ENCODE measurements around the gene ANKLE2. TPM values are rescaled to one million over a fixed set of nuclear protein-coding genes. Genes with fewer than 3 reads are reported as not detected.

Gene ANKLE2
- total and polyA plus RNA-seq, 2 of the 13 experiments (the other 11 are each of a cell fraction or from before 2014, with no cell fraction given): 35.3 to 37.1 TPM

DNA sequence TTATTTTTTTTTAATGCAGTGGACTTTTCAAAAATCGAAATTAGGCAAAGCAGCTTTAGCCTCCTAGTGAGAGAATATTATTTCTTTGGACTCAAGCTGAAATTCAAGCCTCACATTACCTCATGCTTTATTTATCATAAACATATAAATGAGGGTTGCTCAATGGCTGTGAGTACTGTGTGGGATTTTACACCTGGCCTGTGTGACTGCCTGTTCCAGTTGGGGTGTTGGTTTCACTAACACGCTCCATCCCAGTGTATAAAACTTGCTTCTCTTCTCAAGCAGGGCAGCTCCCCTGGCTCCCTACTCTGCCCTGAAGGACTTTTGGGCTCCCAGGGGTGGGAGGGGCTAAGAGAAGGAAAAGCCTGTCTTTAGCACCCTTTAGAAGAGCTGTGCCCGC is 15.0 kb downstream of the ANKLE2 start:
- no peak overlapping the region for H3K27ac ChIP-seq (ENCODE audit: extremely low read length, insufficient read depth, low read length)
- H3K9me3 ChIP-seq (ENCODE audit: low read length): no peaks in the 10 kb centered on the region
- H3K9ac ChIP-seq (ENCODE audit: insufficient read depth, low read depth, low read length): no peak overlapping the region
- ATAC-seq (no peak), DNase-seq (ENCODE audit: low spot score) (no peak), FAIRE-seq (no peak)
- no peaks in the 10 kb centered on the region for H3K27me3 ChIP-seq (ENCODE audit: control insufficient read depth in 1 of 2, insufficient read depth in 2 of 2, low read length in 2 of 2)
- H2AFZ ChIP-seq (ENCODE audit: low read length): no peak overlapping the region
- H4K20me1 ChIP-seq (ENCODE audit: insufficient read depth, low read length): no peaks in the 10 kb centered on the region
- no peak for TF ChIP-seq HDAC6 (IDR thresholded peaks at IDR 0.05; ENCODE audit: low read depth, low read length)
- no peak for TF ChIP-seq MEIS2 (CRISPR knock-in tag; IDR thresholded peaks at IDR 0.05)
- no peak for TF ChIP-seq ZNF773 (CRISPR knock-in tag; IDR thresholded peaks at IDR 0.05; ENCODE audit: borderline replicate concordance)
- intact Hi-C loops (cut with micrococcal nuclease; ENCODE audit: unreplicated experiment): no loop called here
- no TSS peak for BruUV-seq (replicated peaks)
- no peaks in the 10 kb centered on the region for H3K4me1 ChIP-seq (ENCODE audit: insufficient read depth, low read length)
- in situ Hi-C loops (cut with HindIII; ENCODE audit: extremely low pct_ligation_motif_present, low pct_unique_long_range_greater_than_20kb): no loop called here
- WGBS (ENCODE audit: low lambda C conversion rate): 87% methylated on average over 3 of the region's 3 CpGs
- CTCF ChIA-PET (ENCODE audit: low intra/inter-chr PET ratio, low total read pairs): no interaction called here
- H3K4me3 ChIP-seq (replicated peaks in 1 of 3; ENCODE audit: insufficient read depth in 1 of 3, low read depth in 2 of 3, low read length in 3 of 3): no peak overlapping the region
- POLR2A ChIA-PET: no interaction called here
- H3K36me3 ChIP-seq (replicated peaks in 1 of 2; ENCODE audit: control insufficient read depth in 1 of 2, insufficient read depth in 2 of 2, low read length in 2 of 2): peaks cover 52 to 75% of the 10 kb centered on the region in 2 experiments
- H3K79me2 ChIP-seq (ENCODE audit: insufficient read depth, low read length): peaks cover 13% of the 10 kb centered on the region
- no peak overlapping the region for H3K4me2 ChIP-seq (ENCODE audit: low read depth, low read length)

DNA sequence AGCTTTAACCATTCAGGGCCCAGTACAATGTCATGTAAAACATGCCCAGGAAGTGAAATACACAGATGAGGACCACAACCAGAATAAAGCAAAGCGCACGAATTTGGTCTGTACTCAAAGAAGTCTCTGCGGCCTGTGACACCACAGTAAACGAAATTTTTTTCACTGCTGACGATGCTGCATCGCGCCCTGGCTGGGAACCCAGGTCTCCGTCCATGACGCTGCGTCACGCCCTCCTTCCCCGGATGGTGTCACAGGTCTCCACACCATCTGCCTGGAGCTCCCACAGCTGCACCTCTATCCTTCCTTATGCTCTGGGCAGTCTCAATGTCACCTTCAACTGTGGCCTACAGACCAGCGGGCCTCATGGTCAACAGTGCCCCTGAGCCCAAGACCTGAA is 17.8 kb downstream of the ANKLE2 start:
- WGBS (ENCODE audit: low lambda C conversion rate): 93% methylated on average over 13 of the region's 13 CpGs
- TF ChIP-seq POLR2G (IDR thresholded peaks at IDR 0.05; ENCODE audit: low read depth, low read length) (no peak), KDM5A (IDR thresholded peaks at IDR 0.05; ENCODE audit: borderline replicate concordance, low read length) (no peak), MTA3 (CRISPR knock-in tag; IDR thresholded peaks at IDR 0.05) (no peak), THAP11 (CRISPR knock-in tag; IDR thresholded peaks at IDR 0.05) (no peak), NPAS2 (CRISPR knock-in tag; IDR thresholded peaks at IDR 0.05; ENCODE audit: borderline replicate concordance) (no peak), ZNF180 (CRISPR knock-in tag; IDR thresholded peaks at IDR 0.05; ENCODE audit: borderline replicate concordance, low read depth) (no peak), HOXA3 (CRISPR knock-in tag; IDR thresholded peaks at IDR 0.05) (no peak), ZNF510 (CRISPR knock-in tag; IDR thresholded peaks at IDR 0.05; ENCODE audit: low read depth) (no peak)
- TF ChIP-seq, protein P1, sequence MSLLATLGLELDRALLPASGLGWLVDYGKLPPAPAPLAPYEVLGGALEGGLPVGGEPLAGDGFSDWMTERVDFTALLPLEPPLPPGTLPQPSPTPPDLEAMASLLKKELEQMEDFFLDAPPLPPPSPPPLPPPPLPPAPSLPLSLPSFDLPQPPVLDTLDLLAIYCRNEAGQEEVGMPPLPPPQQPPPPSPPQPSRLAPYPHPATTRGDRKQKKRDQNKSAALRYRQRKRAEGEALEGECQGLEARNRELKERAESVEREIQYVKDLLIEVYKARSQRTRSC (CRISPR knock-in tag; IDR thresholded peaks at IDR 0.05; ENCODE audit: low read depth): no peak
- Histone ChIP-seq H4K20me1 (ENCODE audit: insufficient read depth, low read length) (no peaks in the 10 kb centered on the region), H3K4me3 (replicated peaks in 1 of 3; ENCODE audit: insufficient read depth in 1 of 3, low read depth in 2 of 3, low read length in 3 of 3) (no peak overlapping the region), H3K79me2 (ENCODE audit: insufficient read depth, low read length) (peaks cover 13% of the 10 kb centered on the region), H3K9me3 (ENCODE audit: low read length) (no peaks in the 10 kb centered on the region), H3K4me1 (ENCODE audit: insufficient read depth, low read length) (no peaks in the 10 kb centered on the region), H3K27ac (ENCODE audit: extremely low read length, insufficient read depth, low read length) (no peak overlapping the region), H2AFZ (ENCODE audit: low read length) (no peak overlapping the region), H3K9ac (ENCODE audit: insufficient read depth, low read depth, low read length) (no peak overlapping the region), H3K36me3 (replicated peaks in 1 of 2; ENCODE audit: control insufficient read depth in 1 of 2, insufficient read depth in 2 of 2, low read length in 2 of 2) (peaks cover 49 to 85% of the 10 kb centered on the region in 2 experiments), H3K4me2 (ENCODE audit: low read depth, low read length) (no peak overlapping the region), H3K27me3 (ENCODE audit: control insufficient read depth in 1 of 2, insufficient read depth in 2 of 2, low read length in 2 of 2) (no peaks in the 10 kb centered on the region)
- no peak for FAIRE-seq
- no TSS peak for BruUV-seq (replicated peaks)
- in situ Hi-C loops (cut with HindIII; ENCODE audit: extremely low pct_ligation_motif_present, low pct_unique_long_range_greater_than_20kb) (no loop called here), intact Hi-C loops (cut with micrococcal nuclease; ENCODE audit: unreplicated experiment) (no loop called here)
- DNase-seq (ENCODE audit: low spot score): no peak
- no peak for ATAC-seq
- ChIA-PET POLR2A (no interaction called here), CTCF (ENCODE audit: low intra/inter-chr PET ratio, low total read pairs) (no interaction called here)
